HEK293T (cell line): Measurements from ENCODE around the gene BRICD5.

ENCODE experiments used
- CTCF ChIA-PET: fragments of 350-600 bp; formaldehyde crosslinking; extraction: SDS; loops from one replicate; lab custom pipeline; 2021; ENCODE audit warnings: antibody characterized with exemption, inconsistent platforms; lab: Yijun Ruan, JAX
- POLR2A ChIA-PET: fragments of 350-600 bp; formaldehyde crosslinking; extraction: SDS; loops from one replicate; lab custom pipeline; 2020; ENCODE audit warnings: antibody characterized with exemption, inconsistent platforms; lab: Yijun Ruan, JAX
- DNase-seq: peaks from one replicate; pipeline ENCODE4 v3.0.0; 2012; ENCODE audit warnings: mixed read lengths; ENCODE audit errors: extremely low spot score
- ARNT ChIP-seq: fragments of 450-650 bp; IDR thresholded peaks from 2 replicates; pipeline ENCODE4 v1.6.1; 2017; ENCODE audit warnings: mild to moderate bottlenecking
- BHLHE40 ChIP-seq: fragments of 450-650 bp; IDR thresholded peaks from 2 replicates; pipeline ENCODE4 v1.6.1; 2016; ENCODE audit warnings: mild to moderate bottlenecking, moderate library complexity, borderline replicate concordance
- CTBP1 ChIP-seq: fragments of 450-650 bp; IDR thresholded peaks from 2 replicates; pipeline ENCODE4 v1.6.1; 2016; ENCODE audit warnings: borderline replicate concordance
- ELF4 ChIP-seq: fragments of 450-650 bp; IDR thresholded peaks from 2 replicates; pipeline ENCODE4 v1.6.1; 2017; ENCODE audit warnings: antibody characterized with exemption
- FOXA1 ChIP-seq: fragments of 450-650 bp; IDR thresholded peaks from 2 replicates; pipeline ENCODE4 v1.6.1; 2016; ENCODE audit warnings: mild to moderate bottlenecking
- FOXK2 ChIP-seq: fragments of 450-650 bp; IDR thresholded peaks from 2 replicates; pipeline ENCODE4 v1.6.1; 2016; ENCODE audit warnings: mild to moderate bottlenecking
- FOXM1 ChIP-seq: fragments of 450-650 bp; IDR thresholded peaks from 2 replicates; pipeline ENCODE4 v1.6.1; 2017; ENCODE audit warnings: mild to moderate bottlenecking, borderline replicate concordance
- HDGF ChIP-seq: fragments of 450-650 bp; IDR thresholded peaks from 2 replicates; pipeline ENCODE4 v1.6.1; 2017; ENCODE audit warnings: antibody characterized with exemption, borderline replicate concordance
- L3MBTL2 ChIP-seq: fragments of 450-650 bp; conservative IDR thresholded peaks from 2 replicates; pipeline ENCODE4 v1.6.1; 2016; ENCODE audit warnings: mild to moderate bottlenecking
- LEF1 ChIP-seq: fragments of 450-650 bp; IDR thresholded peaks from 2 replicates; pipeline ENCODE4 v1.6.1; 2017; ENCODE audit warnings: mild to moderate bottlenecking, borderline replicate concordance
- NFRKB ChIP-seq: fragments of 450-650 bp; IDR thresholded peaks from 2 replicates; pipeline ENCODE4 v1.6.1; 2016; ENCODE audit warnings: mild to moderate bottlenecking, moderate library complexity
- SP1 ChIP-seq: fragments of 450-650 bp; IDR thresholded peaks from 2 replicates; pipeline ENCODE4 v1.6.1; 2017
- SUZ12 ChIP-seq: fragments of 450-650 bp; IDR thresholded peaks from 2 replicates; pipeline ENCODE4 v1.6.1; 2016; ENCODE audit warnings: mild to moderate bottlenecking
- TARDBP ChIP-seq: fragments of 450-650 bp; IDR thresholded peaks from 2 replicates; pipeline ENCODE4 v1.6.1; 2016
- ZNF384 ChIP-seq: fragments of 450-650 bp; IDR thresholded peaks from 2 replicates; pipeline ENCODE4 v1.6.1; 2016
- TF ChIP-seq, protein P1 (sequence below): fragments of 450-650 bp; IDR thresholded peaks from 2 replicates; pipeline ENCODE4 v1.6.1; 2016

BRICD5 gene

GRCh38 chr16:2208308-2208707 lies 2.4 kb downstream of the BRICD5 start:
- ChIA-PET POLR2A (interaction anchor here (1.0 to 2.0 kb wide), 3 partner anchors 10 to 53 kb away, joined by 3 to 8 read pairs (median 4); partner anchors contain the start of genes ECI1 and TRAF7), CTCF (no interaction called here)
- no peak for DNase-seq
- TF ChIP-seq ELF4 (no peak), FOXM1 (no peak), HDGF (no peak), FOXA1 (no peak), SUZ12 (no peak), ARNT (no peak), ZNF384 (no peak), L3MBTL2 (no peak), TARDBP (no peak), CTBP1 (no peak), NFRKB (no peak), SP1 (no peak), BHLHE40 (no peak), FOXK2 (no peak), LEF1 (no peak)
- TF ChIP-seq, protein P1, sequence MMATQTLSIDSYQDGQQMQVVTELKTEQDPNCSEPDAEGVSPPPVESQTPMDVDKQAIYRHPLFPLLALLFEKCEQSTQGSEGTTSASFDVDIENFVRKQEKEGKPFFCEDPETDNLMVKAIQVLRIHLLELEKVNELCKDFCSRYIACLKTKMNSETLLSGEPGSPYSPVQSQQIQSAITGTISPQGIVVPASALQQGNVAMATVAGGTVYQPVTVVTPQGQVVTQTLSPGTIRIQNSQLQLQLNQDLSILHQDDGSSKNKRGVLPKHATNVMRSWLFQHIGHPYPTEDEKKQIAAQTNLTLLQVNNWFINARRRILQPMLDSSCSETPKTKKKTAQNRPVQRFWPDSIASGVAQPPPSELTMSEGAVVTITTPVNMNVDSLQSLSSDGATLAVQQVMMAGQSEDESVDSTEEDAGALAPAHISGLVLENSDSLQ, result no peak

- POLR2A ChIA-PET, result interaction anchor here (1.6 kb wide), 1 partner anchor 44 kb away, joined by 4 read pairs; the partner anchor contains the start of gene ECI1
- CTCF ChIA-PET, result no interaction called here
- no peak for TF ChIP-seq FOXA1
- no peak for TF ChIP-seq SUZ12
- TF ChIP-seq SP1, result no peak
- no peak for TF ChIP-seq BHLHE40
- no peak for TF ChIP-seq HDGF
- TF ChIP-seq TARDBP, result no peak
- TF ChIP-seq L3MBTL2, result no peak
- TF ChIP-seq NFRKB, result no peak
- no peak for TF ChIP-seq FOXK2
- no peak for TF ChIP-seq ELF4
- DNase-seq, result no peak
These were observed 2.8 kb downstream of the BRICD5 start for GRCh38 chr16:2207872-2208271.

GRCh38 chr16:2206780-2207433 lies 3.8 kb downstream of the BRICD5 start:
- DNase-seq, result no peak
- ChIA-PET CTCF (no interaction called here), POLR2A (interaction anchor here (0.9 to 2.9 kb wide), 5 partner anchors 9 to 184 kb away, joined by 3 to 12 read pairs (median 6); partner anchors contain the start of genes ECI1 and TRAF7)
- no peak for TF ChIP-seq NFRKB
- TF ChIP-seq ZNF384, result no peak
- no peak for TF ChIP-seq SUZ12
- TF ChIP-seq, protein P1, result no peak
- TF ChIP-seq TARDBP, result no peak
- no peak for TF ChIP-seq FOXA1
- TF ChIP-seq HDGF, result no peak
- no peak for TF ChIP-seq FOXM1
- no peak for TF ChIP-seq L3MBTL2
- TF ChIP-seq CTBP1, result no peak
- TF ChIP-seq SP1, result no peak
- TF ChIP-seq LEF1, result no peak
- TF ChIP-seq FOXK2, result no peak
- no peak for TF ChIP-seq ARNT
- no peak for TF ChIP-seq BHLHE40

GRCh38 chr16:2206420-2206779 lies 4.3 kb downstream of the BRICD5 start:
- CTCF ChIA-PET, result no interaction called here
- DNase-seq, result no peak
- POLR2A ChIA-PET, result interaction anchor here (1.3 to 2.9 kb wide), 5 partner anchors 8 to 184 kb away, joined by 3 to 12 read pairs (median 9); partner anchors contain the start of genes ECI1, PGP and TRAF7
- TF ChIP-seq FOXM1, result no peak
- TF ChIP-seq FOXA1, result no peak

- ChIA-PET POLR2A (interaction anchor here (1.3 to 2.9 kb wide), 7 partner anchors 9 to 183 kb away, joined by 3 to 12 read pairs (median 9); partner anchors contain the start of genes ECI1, PGP and TRAF7), CTCF (no interaction called here)
- TF ChIP-seq SP1 (no peak), L3MBTL2 (no peak), FOXK2 (no peak), FOXM1 (no peak), ZNF384 (no peak), SUZ12 (no peak), HDGF (no peak), BHLHE40 (no peak), ELF4 (no peak), CTBP1 (no peak), LEF1 (no peak), ARNT (no peak)
- TF ChIP-seq, protein P1, result no peak
- no peak for DNase-seq
These were observed 4.7 kb downstream of the BRICD5 start for GRCh38 chr16:2205967-2206313.
